ENCODE measurements around the gene FAM83C.

The FAM83C gene

DNA sequence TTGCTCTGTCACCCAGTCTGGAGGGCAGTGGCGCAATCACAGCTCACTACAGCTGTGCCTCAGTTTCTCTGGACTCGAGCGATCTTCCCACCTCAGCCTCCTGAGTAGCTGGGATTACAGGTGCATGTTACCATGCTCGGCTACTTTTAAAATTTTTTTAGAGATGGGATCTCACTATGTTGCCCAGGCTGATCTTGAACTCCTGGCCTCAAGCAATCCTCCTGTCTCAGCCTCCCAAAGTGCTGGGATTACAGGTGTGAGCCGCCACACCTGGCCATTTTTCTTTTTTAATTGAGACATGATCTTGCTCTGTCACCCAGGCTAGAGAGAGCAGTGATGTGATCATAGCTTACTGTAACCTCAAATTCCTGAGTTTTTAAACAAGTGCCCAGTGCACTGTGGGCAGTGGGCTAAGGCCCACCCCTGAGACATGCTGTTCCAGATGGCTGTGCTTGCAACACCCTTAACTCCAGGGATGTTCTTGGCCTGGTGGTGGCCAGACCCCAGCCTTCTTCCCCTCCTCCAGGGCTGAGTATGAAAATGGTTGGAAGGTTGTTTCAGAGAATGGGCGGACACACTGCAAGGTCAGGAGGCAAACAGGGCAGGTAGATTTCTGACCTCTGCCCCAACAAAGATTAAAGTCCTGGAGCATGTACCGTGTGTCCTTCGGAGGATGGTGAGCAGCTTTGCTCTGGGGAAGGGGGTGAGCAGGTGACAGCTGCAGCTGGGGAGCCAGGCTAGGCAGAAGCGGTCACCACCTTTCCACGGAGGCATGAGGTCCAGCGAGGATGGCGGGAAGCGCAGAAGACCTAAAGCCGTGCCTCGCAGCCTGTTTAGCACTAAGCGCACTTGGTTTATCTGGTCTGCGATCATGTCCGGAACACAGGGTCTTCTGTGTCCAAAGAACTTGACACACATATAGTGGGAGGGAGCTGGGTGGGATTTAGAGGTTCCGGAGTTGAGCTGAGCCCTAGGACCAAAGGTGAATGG, 1.4 kb upstream of the FAM83C start:
- in situ Hi-C loops (cut with HindIII; ENCODE audit: low sequenced_read_pairs): no loop called here
- H3K4me3 ChIP-seq (ENCODE audit: low read depth, low read length): no peak overlapping the region
- TF ChIP-seq, protein P1, sequence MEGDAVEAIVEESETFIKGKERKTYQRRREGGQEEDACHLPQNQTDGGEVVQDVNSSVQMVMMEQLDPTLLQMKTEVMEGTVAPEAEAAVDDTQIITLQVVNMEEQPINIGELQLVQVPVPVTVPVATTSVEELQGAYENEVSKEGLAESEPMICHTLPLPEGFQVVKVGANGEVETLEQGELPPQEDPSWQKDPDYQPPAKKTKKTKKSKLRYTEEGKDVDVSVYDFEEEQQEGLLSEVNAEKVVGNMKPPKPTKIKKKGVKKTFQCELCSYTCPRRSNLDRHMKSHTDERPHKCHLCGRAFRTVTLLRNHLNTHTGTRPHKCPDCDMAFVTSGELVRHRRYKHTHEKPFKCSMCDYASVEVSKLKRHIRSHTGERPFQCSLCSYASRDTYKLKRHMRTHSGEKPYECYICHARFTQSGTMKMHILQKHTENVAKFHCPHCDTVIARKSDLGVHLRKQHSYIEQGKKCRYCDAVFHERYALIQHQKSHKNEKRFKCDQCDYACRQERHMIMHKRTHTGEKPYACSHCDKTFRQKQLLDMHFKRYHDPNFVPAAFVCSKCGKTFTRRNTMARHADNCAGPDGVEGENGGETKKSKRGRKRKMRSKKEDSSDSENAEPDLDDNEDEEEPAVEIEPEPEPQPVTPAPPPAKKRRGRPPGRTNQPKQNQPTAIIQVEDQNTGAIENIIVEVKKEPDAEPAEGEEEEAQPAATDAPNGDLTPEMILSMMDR (IDR thresholded peaks at IDR 0.05; ENCODE audit: low read depth, low read length, missing control alignments): no peak
- DNase-seq (ENCODE audit: low read depth): no peak

GRCh38 chr20:35292504-35293285, 470 bp upstream of the FAM83C start:
- H3K4me3 ChIP-seq (ENCODE audit: low read depth, low read length): no peak overlapping the region
- DNase-seq (ENCODE audit: low read depth): no peak
- TF ChIP-seq, protein P1 (IDR thresholded peaks at IDR 0.05; ENCODE audit: low read depth, low read length, missing control alignments): no peak
- in situ Hi-C loops (cut with HindIII; ENCODE audit: low sequenced_read_pairs): no loop called here

DNA sequence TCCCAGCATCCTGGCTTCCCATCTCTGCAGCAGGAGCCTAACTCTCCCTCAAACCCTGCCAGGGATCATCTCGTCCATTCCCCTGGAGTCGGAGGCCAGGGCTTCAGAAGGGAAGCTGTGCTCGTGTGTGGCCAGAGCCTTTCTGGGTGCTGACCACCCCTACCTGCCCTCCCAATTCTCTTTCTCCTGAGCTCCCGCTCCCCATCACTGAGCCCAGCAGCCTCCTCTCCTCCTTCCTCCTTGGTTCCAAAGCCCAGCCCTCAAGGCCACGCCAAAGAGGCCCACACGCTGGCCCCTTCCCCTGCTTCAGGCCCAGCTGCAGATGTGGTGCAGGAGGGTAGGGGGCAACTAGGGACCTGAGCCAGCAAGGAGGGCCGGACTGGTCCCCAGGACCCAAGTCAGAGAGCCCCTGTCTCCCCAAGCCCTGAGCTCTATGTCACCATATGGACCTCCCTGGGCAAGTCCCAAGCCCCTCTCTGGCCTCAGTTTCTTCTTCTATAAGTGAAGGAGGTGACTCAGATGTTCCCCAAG, 1.3 kb downstream of the FAM83C start:
- in situ Hi-C loops (cut with HindIII; ENCODE audit: low sequenced_read_pairs): no loop called here
- TF ChIP-seq, protein P1 (IDR thresholded peaks at IDR 0.05; ENCODE audit: low read depth, low read length, missing control alignments): no peak
- H3K4me3 ChIP-seq (ENCODE audit: low read depth, low read length): no peak overlapping the region
- DNase-seq (ENCODE audit: low read depth): no peak

GRCh38 chr20:35290186-35290886, 1.9 kb downstream of the FAM83C start:
- no peak overlapping the region for H3K4me3 ChIP-seq (ENCODE audit: low read depth, low read length)
- in situ Hi-C loops (cut with HindIII; ENCODE audit: low sequenced_read_pairs): no loop called here
- TF ChIP-seq, protein P1 (IDR thresholded peaks at IDR 0.05; ENCODE audit: low read depth, low read length, missing control alignments): no peak
- no peak for DNase-seq (ENCODE audit: low read depth)

DNA sequence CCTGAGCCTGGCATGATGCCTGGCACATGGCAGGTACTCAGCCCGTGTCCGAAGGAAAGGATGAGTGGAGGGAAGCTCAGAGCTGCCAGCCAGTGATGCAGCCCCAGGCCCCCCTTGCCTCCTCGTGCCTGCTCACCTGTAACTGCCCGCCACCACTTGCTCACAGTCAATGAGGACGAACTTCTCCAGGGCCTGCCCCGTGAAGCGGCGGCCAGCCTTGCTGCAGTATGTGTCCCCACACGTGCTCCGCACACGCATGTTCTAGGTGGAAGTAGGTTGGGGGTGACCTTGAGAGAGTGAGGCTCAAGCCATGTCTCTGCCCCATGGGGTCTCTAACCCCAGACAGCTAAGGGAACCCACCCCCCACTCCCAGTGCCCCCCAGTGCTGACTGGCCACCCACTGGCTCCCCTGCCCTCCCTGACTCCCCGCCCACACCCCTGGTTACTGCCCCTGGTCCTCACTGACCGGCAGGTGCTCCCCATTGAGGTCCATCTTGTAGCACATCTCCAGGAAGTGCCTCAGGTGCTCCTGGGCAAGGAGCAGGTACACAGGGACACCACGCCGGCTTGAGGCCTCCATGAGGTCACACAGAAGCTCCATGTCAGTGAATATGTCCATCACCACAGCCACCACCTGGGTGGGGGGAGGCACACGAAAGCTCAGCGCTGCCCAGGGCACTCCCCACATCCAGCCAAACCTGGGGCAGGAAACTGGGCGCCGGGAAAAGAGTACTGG, 3.7 kb downstream of the FAM83C start:
- DNase-seq (ENCODE audit: low read depth): no peak
- in situ Hi-C loops (cut with HindIII; ENCODE audit: low sequenced_read_pairs): no loop called here
- H3K4me3 ChIP-seq (ENCODE audit: low read depth, low read length): no peak overlapping the region
- TF ChIP-seq, protein P1 (IDR thresholded peaks at IDR 0.05; ENCODE audit: low read depth, low read length, missing control alignments): no peak
